ENCODE results near the gene ITSN1.
"Not testable (repeated sequence)": the region's sequence is repeated elsewhere in the genome, so short reads cannot be mapped to it uniquely, and the experiment has no call there.

The ITSN1 gene

GRCh38 chr21:33775100-33775828, 133.0 kb downstream of the ITSN1 start:
- DNase-seq = no peak

GRCh38 chr21:33780631-33781030, 138.3 kb downstream of the ITSN1 start:
- no peak for DNase-seq

GRCh38 chr21:33781121-33781520, 138.8 kb downstream of the ITSN1 start:
- DNase-seq = no peak

GRCh38 chr21:33783187-33783979, 141.1 kb downstream of the ITSN1 start:
- no peak for DNase-seq

- DNase-seq = no peak
These were observed 145.1 kb downstream of the ITSN1 start for GRCh38 chr21:33787431-33787830.

GRCh38 chr21:33788438-33788837, 146.1 kb downstream of the ITSN1 start:
- DNase-seq = not testable (repeated sequence)

GRCh38 chr21:33789697-33790096, 147.4 kb downstream of the ITSN1 start:
- DNase-seq = no peak

GRCh38 chr21:33791073-33791472, 148.8 kb downstream of the ITSN1 start:
- no peak for DNase-seq

- no peak for DNase-seq
These were observed 152.3 kb downstream of the ITSN1 start for GRCh38 chr21:33794596-33794995.

- no peak for DNase-seq
These were observed 155.3 kb downstream of the ITSN1 start for GRCh38 chr21:33797565-33797964.

GRCh38 chr21:33799378-33800090, 157.2 kb downstream of the ITSN1 start:
- no peak for DNase-seq

GRCh38 chr21:33800753-33801423, 158.6 kb downstream of the ITSN1 start:
- no peak for DNase-seq

GRCh38 chr21:33801424-33802405, 159.4 kb downstream of the ITSN1 start:
- DNase-seq = no peak

GRCh38 chr21:33802481-33802880, 160.2 kb downstream of the ITSN1 start:
- no peak for DNase-seq

- no peak for DNase-seq
These were observed 166.5 kb downstream of the ITSN1 start for GRCh38 chr21:33808715-33809367.

- DNase-seq = no peak
These were observed 168.5 kb downstream of the ITSN1 start for GRCh38 chr21:33810766-33811165.

GRCh38 chr21:33811167-33812010, 169.1 kb downstream of the ITSN1 start:
- no peak for DNase-seq

- DNase-seq = no peak
These were observed 171.6 kb downstream of the ITSN1 start for GRCh38 chr21:33813832-33814365.

- no peak for DNase-seq
These were observed 172.9 kb downstream of the ITSN1 start for GRCh38 chr21:33815143-33815707.

- DNase-seq = no peak
These were observed 173.9 kb downstream of the ITSN1 start for GRCh38 chr21:33816174-33816573.
